NK-92 (cell line): ENCODE measurements around the gene CLCNKA.
"Not testable (repeated sequence)": the region's sequence is repeated elsewhere in the genome, so short reads cannot be mapped to it uniquely, and the experiment has no call there.

Experiments used
- DNase-seq: peaks from one replicate; lab custom pipeline; 2025; ENCODE audit not compliant: unreplicated experiment; lab: John Stamatoyannopoulos, UW

The CLCNKA gene

GRCh38 chr1:16061989-16062686 lies 40.3 kb downstream of the CLCNKA start:
- DNase-seq, result not testable (repeated sequence)

GRCh38 chr1:16062687-16063075 lies 40.8 kb downstream of the CLCNKA start:
- DNase-seq, result not testable (repeated sequence)

GRCh38 chr1:16063226-16063829 lies 41.5 kb downstream of the CLCNKA start:
- no peak for DNase-seq

- DNase-seq, result no peak
These were observed 42.1 kb downstream of the CLCNKA start for GRCh38 chr1:16063921-16064320.

GRCh38 chr1:16064536-16065268 lies 42.9 kb downstream of the CLCNKA start:
- no peak for DNase-seq

GRCh38 chr1:16065269-16065576 lies 43.4 kb downstream of the CLCNKA start:
- no peak for DNase-seq

- no peak for DNase-seq
These were observed 44.4 kb downstream of the CLCNKA start for GRCh38 chr1:16066245-16066644.

- DNase-seq, result no peak
These were observed 45.4 kb downstream of the CLCNKA start for GRCh38 chr1:16067127-16067768.

GRCh38 chr1:16067933-16068332 lies 46.1 kb downstream of the CLCNKA start:
- no peak for DNase-seq

- DNase-seq, result no peak
These were observed 46.8 kb downstream of the CLCNKA start for GRCh38 chr1:16068356-16069270.

GRCh38 chr1:16070640-16071355 lies 49.0 kb downstream of the CLCNKA start:
- DNase-seq, result no peak

GRCh38 chr1:16071614-16072013 lies 49.8 kb downstream of the CLCNKA start:
- no peak for DNase-seq

GRCh38 chr1:16072095-16072494 lies 50.3 kb downstream of the CLCNKA start:
- no peak for DNase-seq

- DNase-seq, result no peak
These were observed 51.0 kb downstream of the CLCNKA start for GRCh38 chr1:16072616-16073484.

- DNase-seq, result no peak
These were observed 51.8 kb downstream of the CLCNKA start, which contains the start of gene FAM131C for GRCh38 chr1:16073490-16074119. FAM131C (minus strand) TSS chr1:16073651; CDS start chr1:16073442, 209 bp downstream.

GRCh38 chr1:16074217-16074616 lies 52.4 kb downstream of the CLCNKA start:
- DNase-seq, result no peak

GRCh38 chr1:16075337-16076030 lies 53.6 kb downstream of the CLCNKA start:
- no peak for DNase-seq
